Regular cardiac myocyte (primary cell): ENCODE measurements around the gene FCMR. TPM values are rescaled to one million over a fixed set of nuclear protein-coding genes. Genes with fewer than 3 reads are reported as not detected.

Source experiments
- total RNA-seq: library from RNA; depleted of rRNA; stranded (reverse); fragments of >200 nt; gene quantifications from 2 replicates; pipeline ENCODE4 v1.2.3, GENCODE V29; 2014

FCMR gene
- not detected in 2 replicates for total RNA-seq

GRCh38 chr1:206921772-206922265 lies at the start of gene FCMR:
FCMR (minus strand) TSS chr1:206921941; CDS start chr1:206921854, 87 bp downstream.

GRCh38 chr1:206970446-206970845 lies 48.7 kb upstream of the FCMR start, which contains the start of gene FCAMR:
FCAMR (minus strand) TSS chr1:206970460; CDS start chr1:206970125, 335 bp downstream.

GRCh38 chr1:206946261-206946660 lies 24.5 kb upstream of the FCMR start, which contains the start of gene PIGR:
PIGR (minus strand) TSS chr1:206946466; CDS start chr1:206940531, 5,935 bp downstream.

GRCh38 chr1:206897175-206897574 lies 24.6 kb downstream of the FCMR start, which contains the start of gene IL24:
IL24 (plus strand) TSS chr1:206897443; CDS start chr1:206897833, 390 bp downstream.

GRCh38 chr1:206864939-206865671 lies 56.6 kb downstream of the FCMR start, which contains the start of gene IL20:
IL20 (plus strand) TSS chr1:206865623; CDS start chr1:206865853, 230 bp downstream.

Other genes with a start within 250 kb of the FCMR start
- 33.8 and 34.9 TPM in 2 replicates for gene MAPKAPK2, start 237.0 kb downstream of the FCMR start, total RNA-seq
- 0.28 TPM in 1 of 2 replicates, not detected in the other for gene IL19, start 151.2 kb downstream of the FCMR start, total RNA-seq
- gene IL10, start 149.4 kb downstream of the FCMR start, total RNA-seq = not detected in 2 replicates
- gene IL20, start 56.3 kb downstream of the FCMR start, total RNA-seq = not detected in 2 replicates
- gene IL24, start 24.5 kb downstream of the FCMR start, total RNA-seq = 1.7 and 3.7 TPM in 2 replicates
- under 0.01 TPM in 2 replicates for gene PIGR, start 24.5 kb upstream of the FCMR start, total RNA-seq
- under 0.01 TPM in 1 of 2 replicates, not detected in the other for gene FCAMR, start 48.5 kb upstream of the FCMR start, total RNA-seq
- under 0.01 TPM in 1 of 2 replicates, not detected in the other for gene C1orf116, start 110.8 kb upstream of the FCMR start, total RNA-seq
- gene YOD1, start 129.3 kb upstream of the FCMR start, total RNA-seq = 7.3 and 7.9 TPM in 2 replicates
- 1.5 and 6.5 TPM in 2 replicates for gene PFKFB2, start 131.3 kb upstream of the FCMR start, total RNA-seq
- not detected in 2 replicates for gene C4BPB, start 166.9 kb upstream of the FCMR start, total RNA-seq
- gene C4BPA, start 182.3 kb upstream of the FCMR start, total RNA-seq = not detected in 2 replicates